Measurements from ENCODE around the gene PSMB9. TPM values are rescaled to one million over a fixed set of nuclear protein-coding genes. Genes with fewer than 3 reads are reported as not detected.

The PSMB9 gene
- total and polyA plus RNA-seq, 2 experiments from 2014 or later: 2.0 to 11.0 TPM

DNA sequence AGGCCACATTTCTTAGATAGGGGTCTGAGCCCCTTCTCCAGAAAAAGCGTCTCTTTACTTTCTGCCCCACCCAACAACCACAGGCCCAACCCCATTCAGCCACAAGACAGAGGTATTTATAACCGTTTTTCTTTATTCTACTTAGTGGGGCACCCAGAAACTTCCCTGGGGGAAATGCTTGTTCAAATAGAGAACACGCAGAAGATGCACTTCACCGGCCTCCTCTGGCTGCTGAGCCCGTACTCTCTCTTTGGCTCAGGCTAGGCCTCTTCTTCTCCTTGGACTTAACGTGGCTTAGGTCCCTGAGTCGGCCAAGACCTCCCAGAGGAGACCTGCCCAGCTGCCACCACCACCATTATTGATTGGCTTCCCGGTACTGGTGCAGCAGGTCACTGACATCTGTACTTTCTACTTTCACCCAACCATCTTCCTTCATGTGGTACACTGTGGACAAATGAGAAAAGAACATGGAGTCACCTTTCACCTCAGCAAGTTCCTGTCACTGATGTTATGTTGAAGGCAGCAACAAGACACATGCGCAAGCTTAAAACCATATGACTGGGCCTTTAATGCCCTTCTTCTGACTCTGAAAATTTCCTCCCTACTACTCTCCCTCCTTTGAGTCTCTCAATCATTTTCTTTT lies 13.3 kb upstream of the PSMB9 start:
- Histone ChIP-seq H3K36me3 (no peaks in the 10 kb centered on the region), H3K27me3 (peaks cover 65% of the 10 kb centered on the region), H3K4me3 (no peak overlapping the region), H3K27ac (no peak overlapping the region), H3K9me3 (ENCODE audit: low read depth) (no peaks in the 10 kb centered on the region), H3K4me1 (ENCODE audit: low read depth) (peaks cover 5% of the 10 kb centered on the region)
- TF ChIP-seq, protein P1, sequence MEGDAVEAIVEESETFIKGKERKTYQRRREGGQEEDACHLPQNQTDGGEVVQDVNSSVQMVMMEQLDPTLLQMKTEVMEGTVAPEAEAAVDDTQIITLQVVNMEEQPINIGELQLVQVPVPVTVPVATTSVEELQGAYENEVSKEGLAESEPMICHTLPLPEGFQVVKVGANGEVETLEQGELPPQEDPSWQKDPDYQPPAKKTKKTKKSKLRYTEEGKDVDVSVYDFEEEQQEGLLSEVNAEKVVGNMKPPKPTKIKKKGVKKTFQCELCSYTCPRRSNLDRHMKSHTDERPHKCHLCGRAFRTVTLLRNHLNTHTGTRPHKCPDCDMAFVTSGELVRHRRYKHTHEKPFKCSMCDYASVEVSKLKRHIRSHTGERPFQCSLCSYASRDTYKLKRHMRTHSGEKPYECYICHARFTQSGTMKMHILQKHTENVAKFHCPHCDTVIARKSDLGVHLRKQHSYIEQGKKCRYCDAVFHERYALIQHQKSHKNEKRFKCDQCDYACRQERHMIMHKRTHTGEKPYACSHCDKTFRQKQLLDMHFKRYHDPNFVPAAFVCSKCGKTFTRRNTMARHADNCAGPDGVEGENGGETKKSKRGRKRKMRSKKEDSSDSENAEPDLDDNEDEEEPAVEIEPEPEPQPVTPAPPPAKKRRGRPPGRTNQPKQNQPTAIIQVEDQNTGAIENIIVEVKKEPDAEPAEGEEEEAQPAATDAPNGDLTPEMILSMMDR (IDR thresholded peaks at IDR 0.05; ENCODE audit: low read depth, low read length): no peak
- no peak for DNase-seq (ENCODE audit: low read depth in 1 of 2, low spot score in 1 of 2)

DNA sequence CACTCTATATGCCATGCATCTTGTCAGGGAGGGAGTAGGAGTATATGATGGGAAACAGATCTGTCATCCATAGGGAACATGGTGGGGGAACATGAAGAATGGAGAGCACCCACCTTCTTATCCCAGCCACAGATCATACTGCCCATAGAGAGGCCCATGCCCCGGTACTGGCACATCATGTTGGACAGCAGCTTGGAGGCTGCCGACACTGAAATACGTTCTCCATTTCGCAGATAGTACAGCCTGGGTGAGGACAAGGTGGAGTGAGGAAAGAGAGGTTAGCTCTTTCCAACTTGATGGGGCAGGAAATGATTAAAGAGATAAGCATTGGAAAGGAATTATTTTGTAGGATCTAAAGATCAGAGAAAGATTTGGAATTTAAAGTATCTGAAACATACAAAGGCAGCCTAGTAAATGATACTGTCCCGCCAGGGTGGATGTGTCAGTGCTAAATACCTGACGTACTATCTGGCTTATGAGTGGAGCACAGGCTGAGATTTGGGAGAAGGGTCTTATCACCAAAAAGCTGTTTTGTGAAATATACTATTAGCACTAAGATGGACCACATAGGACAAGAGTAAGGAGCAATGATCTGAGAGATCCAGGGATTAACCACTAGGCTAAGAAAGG lies 11.9 kb upstream of the PSMB9 start:
- no peak for DNase-seq (ENCODE audit: low read depth in 1 of 2, low spot score in 1 of 2)
- Histone ChIP-seq H3K27me3 (peaks cover 76% of the 10 kb centered on the region), H3K4me1 (ENCODE audit: low read depth) (peaks cover 5% of the 10 kb centered on the region), H3K36me3 (no peaks in the 10 kb centered on the region), H3K27ac (no peak overlapping the region), H3K4me3 (no peak overlapping the region), H3K9me3 (ENCODE audit: low read depth) (no peaks in the 10 kb centered on the region)
- TF ChIP-seq, protein P1 (IDR thresholded peaks at IDR 0.05; ENCODE audit: low read depth, low read length): no peak

DNA sequence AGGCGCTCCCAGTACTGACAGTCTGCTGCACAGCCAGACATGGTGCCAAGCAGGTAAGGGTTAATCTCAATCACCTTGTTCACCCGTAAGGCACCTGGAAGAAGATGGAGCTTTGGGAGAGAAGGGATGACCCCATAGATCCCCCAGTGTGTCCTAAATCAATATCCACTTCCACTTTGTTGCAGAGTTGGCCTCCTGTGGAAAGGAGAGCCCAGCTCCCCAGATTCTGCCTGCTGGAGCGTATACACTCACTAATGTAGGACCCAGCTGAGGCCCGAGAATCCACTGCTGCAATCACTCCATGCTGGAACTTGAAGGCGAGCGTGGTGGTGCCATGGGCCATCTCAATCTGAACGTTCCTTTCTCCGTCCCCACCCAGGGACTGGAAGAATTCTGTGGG lies 11.3 kb upstream of the PSMB9 start:
- peaks cover 3% of the 10 kb centered on the region for H3K4me1 ChIP-seq (ENCODE audit: low read depth)
- TF ChIP-seq, protein P1 (IDR thresholded peaks at IDR 0.05; ENCODE audit: low read depth, low read length): no peak
- H3K36me3 ChIP-seq: no peaks in the 10 kb centered on the region
- H3K9me3 ChIP-seq (ENCODE audit: low read depth): no peaks in the 10 kb centered on the region
- peaks cover 82% of the 10 kb centered on the region for H3K27me3 ChIP-seq
- H3K27ac ChIP-seq: no peak overlapping the region
- no peak for DNase-seq (ENCODE audit: low read depth in 1 of 2, low spot score in 1 of 2)
- H3K4me3 ChIP-seq: no peak overlapping the region

DNA sequence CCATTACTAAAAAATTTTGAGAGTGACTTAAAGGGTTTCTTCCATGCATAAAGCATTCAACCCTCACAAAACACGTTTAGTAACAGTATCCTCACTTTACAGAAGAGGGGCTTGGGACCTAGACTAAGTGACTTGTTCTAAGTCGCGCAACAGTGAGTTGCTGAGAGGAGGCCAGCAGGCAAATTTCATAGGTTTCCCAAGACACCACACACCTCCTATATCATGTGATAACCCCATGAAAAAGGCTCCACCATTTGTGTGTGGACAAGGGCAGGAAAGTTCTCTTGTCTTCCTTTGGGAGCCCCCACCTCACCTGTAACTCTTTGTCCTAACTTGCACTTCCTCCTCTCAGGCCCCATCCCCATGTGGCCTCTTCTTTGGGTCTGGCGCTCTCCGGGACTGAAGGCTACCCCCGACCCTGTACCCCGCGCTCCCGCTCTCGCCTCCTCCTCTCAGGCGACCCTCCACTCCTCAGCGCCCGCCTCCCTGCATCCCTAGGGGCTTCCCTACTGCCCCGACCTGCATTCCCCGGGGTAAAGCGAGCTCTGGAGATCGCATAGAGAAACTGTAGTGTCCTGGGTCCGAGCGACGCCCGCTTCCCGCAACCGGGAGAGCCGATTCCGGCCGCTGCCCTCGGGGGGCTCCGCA lies 10.5 kb upstream of the PSMB9 start:
- TF ChIP-seq, protein P1 (IDR thresholded peaks at IDR 0.05; ENCODE audit: low read depth, low read length): no peak
- no peaks in the 10 kb centered on the region for H3K9me3 ChIP-seq (ENCODE audit: low read depth)
- no peak for DNase-seq (ENCODE audit: low read depth in 1 of 2, low spot score in 1 of 2)
- H3K36me3 ChIP-seq: no peaks in the 10 kb centered on the region
- no peak overlapping the region for H3K27ac ChIP-seq
- no peaks in the 10 kb centered on the region for H3K4me1 ChIP-seq (ENCODE audit: low read depth)
- H3K4me3 ChIP-seq: peak overlapping the region; percentile 28
- peaks cover 88% of the 10 kb centered on the region for H3K27me3 ChIP-seq

DNA sequence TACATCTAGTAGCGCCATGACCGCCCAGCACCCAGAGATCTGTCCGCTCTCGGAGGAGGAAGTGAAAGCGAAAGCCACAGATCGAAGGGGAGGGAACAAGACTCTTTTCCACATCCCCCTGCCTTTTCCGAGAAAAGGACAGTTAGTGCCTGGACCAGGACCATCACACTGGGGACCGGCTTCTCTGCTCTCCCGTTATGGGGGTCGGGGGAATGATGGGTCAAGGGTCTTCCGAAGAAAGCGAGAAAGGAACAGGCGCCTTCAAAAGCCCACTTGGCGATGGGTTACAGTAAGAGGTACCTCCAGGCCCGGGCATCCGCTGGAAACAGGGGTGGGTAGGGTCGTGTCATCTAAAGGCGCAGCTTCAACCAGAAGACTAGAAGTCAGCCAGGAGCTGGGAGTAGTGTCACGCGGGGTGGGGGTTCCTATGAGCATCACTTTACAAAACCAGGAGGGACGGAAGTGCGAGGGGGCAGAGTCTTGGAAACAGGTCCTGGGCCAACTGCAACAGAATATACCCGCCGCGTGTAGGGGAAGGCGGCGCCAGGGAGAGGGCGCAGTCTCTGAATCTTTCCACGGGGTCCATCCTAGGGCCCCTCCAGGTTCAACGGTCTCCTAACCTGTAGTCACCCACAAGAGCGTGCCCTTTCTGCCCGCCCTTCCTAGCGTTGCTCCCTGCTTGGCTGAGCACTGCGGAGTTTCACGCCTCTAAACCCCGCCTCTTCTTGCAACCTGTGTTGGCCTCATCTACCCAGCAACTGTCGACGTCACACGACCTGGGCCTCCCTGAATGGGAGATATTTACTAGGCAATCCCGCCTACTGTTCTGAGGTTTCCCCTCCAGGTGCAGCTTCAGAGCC lies 9.8 kb upstream of the PSMB9 start, which contains the start of gene PSMB8:
PSMB8 (minus strand) TSS at position 69 of the 860 bp plus-strand sequence; CDS start at position 18, 51 bp downstream.
- Histone ChIP-seq H3K4me3 (peak within 1 kb of the TSS; percentile 28), H3K9me3 (ENCODE audit: low read depth) (no peaks in the 10 kb centered on the region), H3K27ac (no peak within 1 kb of the TSS), H3K4me1 (ENCODE audit: low read depth) (no peaks in the 10 kb centered on the region), H3K36me3 (no peaks in the 10 kb centered on the region), H3K27me3 (peaks cover 95% of the 10 kb centered on the region)
- DNase-seq (ENCODE audit: low read depth in 1 of 2, low spot score in 1 of 2): peak; percentile 94 to 95
- TF ChIP-seq, protein P1 (IDR thresholded peaks at IDR 0.05; ENCODE audit: low read depth, low read length): peak; percentile 21

Data from cardiac muscle cell (in vitro differentiated cells and primary cell).